H1 (cell line): ENCODE measurements around the gene WIPF1. TPM values are rescaled to one million over a fixed set of nuclear protein-coding genes. Genes with fewer than 3 reads are reported as not detected.

Source experiments
- BACH1 ChIP-seq: IDR thresholded peaks from 2 replicates; pipeline ENCODE4 v1.6.1; 2012; ENCODE audit warnings: low read length, improper control_type of control experiment
- CEBPB ChIP-seq: IDR thresholded peaks from 2 replicates; pipeline ENCODE4 v1.6.1; 2012; ENCODE audit warnings: low read depth, low read length
- CHD7 ChIP-seq: fragments of 300-600 bp; sonication (generic); IDR thresholded peaks from 2 replicates; pipeline ENCODE4 v1.7.1; 2012; ENCODE audit warnings: low read length, moderate library complexity, mild to moderate bottlenecking, inconsistent platforms; ENCODE audit not compliant: insufficient replicate concordance
- CTCF ChIP-seq, 3 experiments: IDR thresholded peaks; 1 replicate in 2 of 3; 2 replicates in 1 of 3; pipeline versions ENCODE4 v1.5.1 to v1.6.1; 2011; ENCODE audit warnings: low read length in 3 of 3, mild to moderate bottlenecking in 3 of 3, inconsistent platforms in 2 of 3, low read depth in 1 of 3, moderate library complexity in 1 of 3; ENCODE audit not compliant: insufficient read depth in 1 of 3; ENCODE audit errors: control extremely low read depth in 1 of 3
- EGR1 ChIP-seq: IDR thresholded peaks from 2 replicates; pipeline ENCODE4 v1.6.1; 2011; ENCODE audit warnings: low read depth, low read length, borderline replicate concordance
- JUN ChIP-seq: IDR thresholded peaks from 2 replicates; pipeline ENCODE4 v1.6.1; 2011; ENCODE audit warnings: low read depth, mild to moderate bottlenecking, improper control_type of control experiment, low read length
- RFX5 ChIP-seq: IDR thresholded peaks from 2 replicates; pipeline ENCODE4 v1.6.1; 2011; ENCODE audit warnings: low read depth, low read length, improper control_type of control experiment, borderline replicate concordance
- SP1 ChIP-seq: IDR thresholded peaks from 2 replicates; pipeline ENCODE4 v1.6.1; 2011; ENCODE audit warnings: low read depth, low read length
- polyA plus RNA-seq, 7 experiments: library from polyadenylated mRNA; depleted of rRNA in 3 of 7; stranded (reverse) in 5 of 7; unstranded in 2 of 7; fragments of >200 nt in 5 of 7; fragments of 200-250 nt in 2 of 7; gene quantifications; 1 replicate in 5 of 7; 2 replicates in 1 of 7; 4 replicates in 1 of 7; pipeline versions ENCODE4 v1.2.1 to v1.2.3, GENCODE V29; 2011 to 2013; ENCODE audit warnings: missing spikeins in 2 of 7, mixed read lengths in 2 of 7
- total RNA-seq: library from RNA; stranded (reverse); fragmentation: NEBNext Ultra II Directional; extraction: Animal tissue kit (Norgen Biotek cat#: 25700); gene quantifications from 2 replicates; pipeline ENCODE4 v1.2.1, GENCODE V29; 2021

WIPF1 gene
- total and polyA plus RNA-seq, 2 of the 8 experiments (the other 6 are each of a cell fraction or from before 2014, with no cell fraction given): 4.7 to 5.2 TPM

DNA sequence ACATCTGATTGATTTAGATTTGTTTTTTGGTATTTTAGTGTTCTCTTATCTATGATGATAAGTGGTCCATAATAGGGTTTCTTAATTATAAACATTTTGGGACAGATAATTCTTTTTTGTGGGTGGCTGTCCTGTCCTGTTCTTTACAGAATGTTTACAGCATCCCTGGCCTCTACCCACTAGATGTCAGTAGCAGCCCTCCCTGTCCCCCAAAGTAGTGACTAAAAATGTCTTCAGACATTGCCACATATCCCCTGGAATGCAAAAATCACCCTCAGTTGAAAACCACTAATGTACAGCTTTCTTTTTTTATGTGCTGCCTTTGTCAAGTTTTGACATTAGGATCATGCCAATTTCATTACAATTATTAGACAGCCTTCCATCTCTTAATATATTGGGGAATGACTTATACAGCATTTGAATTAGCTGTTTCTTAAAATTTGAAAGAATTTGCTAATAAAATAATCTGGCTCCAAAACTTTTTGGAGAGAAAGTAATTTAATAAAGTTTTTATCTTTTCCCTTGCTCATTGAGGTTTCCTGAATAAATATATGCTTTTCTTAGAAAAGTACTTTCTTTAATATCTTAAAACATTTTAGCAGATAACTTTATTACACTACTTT, 19.5 kb downstream of the WIPF1 start (continued):
- TF ChIP-seq CHD7: no peak
- TF ChIP-seq SP1: no peak
- no peak for TF ChIP-seq BACH1
- TF ChIP-seq JUN: no peak
- peak; percentile 90 for TF ChIP-seq CEBPB
- no peak for TF ChIP-seq EGR1
- peak; percentile 27 to 65 (median 57) for TF ChIP-seq CTCF (IDR thresholded peaks at IDR 0.05; ENCODE audit: control extremely low read depth in 1 of 3, insufficient read depth in 1 of 3, low read depth in 1 of 3, low read length in 3 of 3)
- no peak for TF ChIP-seq RFX5
